Gastrocnemius medialis (tissue), 4 donors: ENCODE results near the gene PKD2L2. TPM values are rescaled to one million over a fixed set of nuclear protein-coding genes. Genes with fewer than 3 reads are reported as not detected.

ENCODE experiments used
- ATAC-seq, 2 donors: fragments of 150-250 bp; one replicate each; pipeline ENCODE4 v1.9.1; 2016
- DNase-seq, 2 donors: peaks; one replicate each; pipeline ENCODE4 v3.0.0-alpha.2; 2019
- H3K27ac ChIP-seq, 4 donors: fragments of 200-600 bp; sonication (generic); 1 replicate in 1 of 4; 2 replicates in 3 of 4; pipeline ENCODE4 v1.5.1; 2016 to 2018; ENCODE audit warnings: mild to moderate bottlenecking in 2 of 4, moderate library complexity in 1 of 4
- H3K27me3 ChIP-seq, 3 donors: fragments of 200-600 bp; sonication (generic) in 2 of 3; 1 replicate in 1 of 3; 2 replicates in 2 of 3; pipeline versions ENCODE4 v1.5.1 to v1.6.0; 2016 to 2019; ENCODE audit warnings: mild to moderate bottlenecking in 1 of 3, moderate library complexity in 1 of 3
- H3K36me3 ChIP-seq, 2 donors: fragments of 200-600 bp; sonication (generic) in 1 of 2; one replicate each; pipeline ENCODE4 v1.5.1; 2017 to 2018
- H3K4me1 ChIP-seq, 2 donors: fragments of 200-600 bp; sonication (generic) in 1 of 2; one replicate each; pipeline ENCODE4 v1.5.1; 2016 to 2017; ENCODE audit warnings: mild to moderate bottlenecking in 2 of 2
- H3K4me3 ChIP-seq, 4 donors: fragments of 200-600 bp; sonication (generic) in 3 of 4; 1 replicate in 1 of 4; 2 replicates in 3 of 4; pipeline ENCODE4 v1.5.1; 2016 to 2019; ENCODE audit warnings: mild to moderate bottlenecking in 2 of 4
- H3K9me3 ChIP-seq, 3 donors: fragments of 200-600 bp; sonication (generic) in 2 of 3; 1 replicate in 1 of 3; 2 replicates in 2 of 3; pipeline ENCODE4 v1.5.1; 2016 to 2019
- POLR2A ChIP-seq, 2 donors: fragments of 450-650 bp; IDR thresholded peaks; one replicate each; pipeline ENCODE4 v1.6.1; 2017; ENCODE audit warnings: antibody characterized with exemption in 2 of 2, mild to moderate bottlenecking in 2 of 2, moderate library complexity in 2 of 2
- in situ Hi-C, 4 donors: fragments of 200-750 bp; cut with MboI; loops; one replicate each; pipeline versions ENCODE4 v1.15.0 to v1.8.0; 2017; ENCODE audit warnings: low sequenced_read_pairs in 4 of 4
- intact Hi-C: fragments of 100-400 bp; cut with DNase I; formaldehyde crosslinking; loops from one replicate; pipeline ENCODE4 v1.15.1; 2023; ENCODE audit warnings: low total_unique reads
- total RNA-seq, 4 donors: library from RNA; depleted of rRNA; stranded (reverse); fragments of >200 nt; gene quantifications; one replicate each; pipeline versions ENCODE4 v1.1.0 to v1.2.3, GENCODE V29; 2016
- TF ChIP-seq, protein P1 (sequence below), 5 experiments: fragments of 450-650 bp in 3 of 5; fragments of 200-600 bp in 2 of 5; sonication (generic) in 2 of 5; IDR thresholded peaks in 4 of 5; conservative IDR thresholded peaks in 1 of 5; 1 replicate in 4 of 5; 2 replicates in 1 of 5; pipeline ENCODE4 v1.5.1; 2016 to 2019; ENCODE audit warnings: antibody characterized with exemption in 5 of 5, mild to moderate bottlenecking in 3 of 5, moderate library complexity in 3 of 5

PKD2L2 gene
- total RNA-seq, 4 donors from 2014 or later = 0.70 to 4.8 (median 0.94) TPM; not detected in 1

DNA sequence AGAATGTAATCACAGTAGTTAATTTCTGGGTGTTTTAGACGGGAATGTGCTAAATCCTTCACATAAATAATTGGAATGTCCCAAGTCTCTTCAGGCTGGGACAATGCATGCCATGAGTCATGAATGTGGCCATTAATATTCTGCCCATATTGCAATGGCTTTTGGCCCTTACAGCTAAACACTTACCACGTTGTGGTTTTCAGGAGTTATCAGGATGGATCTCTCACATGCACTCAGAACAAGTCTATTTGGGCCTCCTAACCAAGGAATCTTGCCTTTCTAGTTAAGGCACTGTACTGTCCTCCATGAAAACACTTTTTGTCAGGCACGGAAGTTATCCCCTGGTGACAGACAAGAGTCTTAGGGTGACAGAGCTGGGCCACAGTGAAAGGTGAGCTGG, 32.7 kb downstream of the PKD2L2 start:
- H3K4me3 ChIP-seq = no peak overlapping the region
- H3K27me3 ChIP-seq = no peaks in the 10 kb centered on the region
- no peaks in the 10 kb centered on the region for H3K4me1 ChIP-seq
- intact Hi-C loops = no loop called here
- TF ChIP-seq POLR2A (IDR thresholded peaks at IDR 0.05) = no peak
- TF ChIP-seq, protein P1, sequence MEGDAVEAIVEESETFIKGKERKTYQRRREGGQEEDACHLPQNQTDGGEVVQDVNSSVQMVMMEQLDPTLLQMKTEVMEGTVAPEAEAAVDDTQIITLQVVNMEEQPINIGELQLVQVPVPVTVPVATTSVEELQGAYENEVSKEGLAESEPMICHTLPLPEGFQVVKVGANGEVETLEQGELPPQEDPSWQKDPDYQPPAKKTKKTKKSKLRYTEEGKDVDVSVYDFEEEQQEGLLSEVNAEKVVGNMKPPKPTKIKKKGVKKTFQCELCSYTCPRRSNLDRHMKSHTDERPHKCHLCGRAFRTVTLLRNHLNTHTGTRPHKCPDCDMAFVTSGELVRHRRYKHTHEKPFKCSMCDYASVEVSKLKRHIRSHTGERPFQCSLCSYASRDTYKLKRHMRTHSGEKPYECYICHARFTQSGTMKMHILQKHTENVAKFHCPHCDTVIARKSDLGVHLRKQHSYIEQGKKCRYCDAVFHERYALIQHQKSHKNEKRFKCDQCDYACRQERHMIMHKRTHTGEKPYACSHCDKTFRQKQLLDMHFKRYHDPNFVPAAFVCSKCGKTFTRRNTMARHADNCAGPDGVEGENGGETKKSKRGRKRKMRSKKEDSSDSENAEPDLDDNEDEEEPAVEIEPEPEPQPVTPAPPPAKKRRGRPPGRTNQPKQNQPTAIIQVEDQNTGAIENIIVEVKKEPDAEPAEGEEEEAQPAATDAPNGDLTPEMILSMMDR (IDR thresholded peaks at IDR 0.05 in 4 of 5, conservative IDR thresholded peaks at IDR 0.05 in 1 of 5) = no peak
- H3K9me3 ChIP-seq = no peaks in the 10 kb centered on the region
- DNase-seq (no peak), ATAC-seq (no peak)
- no peak overlapping the region for H3K27ac ChIP-seq
- no peaks in the 10 kb centered on the region for H3K36me3 ChIP-seq
- in situ Hi-C loops = no loop called here

DNA sequence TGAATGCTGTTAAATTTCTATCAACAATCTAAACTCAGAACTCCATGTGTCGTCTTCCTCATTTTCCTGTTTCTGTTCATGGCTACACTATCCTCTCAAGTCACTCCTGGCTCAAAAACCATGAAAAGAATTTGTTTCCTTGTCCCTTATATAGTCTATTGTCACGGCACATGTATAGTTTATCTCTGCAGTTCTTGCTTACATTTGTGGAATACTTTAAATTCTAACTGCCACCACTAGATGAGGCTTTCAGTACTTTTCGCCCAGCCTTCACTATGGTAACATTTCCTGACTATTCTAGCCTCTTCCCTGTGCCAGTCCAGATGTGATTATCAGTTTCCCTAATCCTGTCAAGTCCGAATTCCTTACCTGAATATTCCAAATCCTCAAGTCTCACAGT, 34.6 kb downstream of the PKD2L2 start:
- no peak overlapping the region for H3K27ac ChIP-seq
- intact Hi-C loops (no loop called here), in situ Hi-C loops (no loop called here)
- no peak overlapping the region for H3K4me3 ChIP-seq
- H3K36me3 ChIP-seq = peaks cover 0 to 10% of the 10 kb centered on the region in 2 donors
- H3K27me3 ChIP-seq = no peaks in the 10 kb centered on the region
- no peak for ATAC-seq
- DNase-seq = no peak
- H3K4me1 ChIP-seq = no peaks in the 10 kb centered on the region
- TF ChIP-seq, protein P1 (IDR thresholded peaks at IDR 0.05 in 4 of 5, conservative IDR thresholded peaks at IDR 0.05 in 1 of 5) = no peak
- no peak for TF ChIP-seq POLR2A (IDR thresholded peaks at IDR 0.05)
- H3K9me3 ChIP-seq = no peaks in the 10 kb centered on the region

DNA sequence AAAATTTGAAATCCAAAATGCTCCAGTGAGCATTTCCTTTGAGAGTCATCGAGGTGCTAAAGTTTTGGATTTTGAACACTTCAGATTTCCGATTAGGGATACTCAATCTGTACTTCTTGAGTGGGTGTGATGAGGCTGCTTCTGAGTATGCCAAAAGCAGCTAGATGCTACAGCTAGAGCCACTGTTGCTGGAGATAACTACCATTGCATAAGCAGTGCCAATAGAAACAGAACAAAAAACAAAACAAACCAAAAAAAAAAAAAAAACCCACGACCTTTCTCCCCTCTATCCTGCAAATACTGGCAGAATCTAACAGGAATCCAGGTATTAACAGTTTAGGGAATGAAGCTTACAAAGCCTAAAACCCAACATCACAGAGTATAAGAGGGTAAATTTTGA, 43.5 kb downstream of the PKD2L2 start:
- DNase-seq (no peak), ATAC-seq (no peak)
- TF ChIP-seq POLR2A (IDR thresholded peaks at IDR 0.05) = no peak
- TF ChIP-seq, protein P1 (IDR thresholded peaks at IDR 0.05 in 4 of 5, conservative IDR thresholded peaks at IDR 0.05 in 1 of 5) = no peak
- peaks cover 0 to 3% of the 10 kb centered on the region in 2 donors for H3K36me3 ChIP-seq
- intact Hi-C loops = no loop called here
- H3K9me3 ChIP-seq = no peaks in the 10 kb centered on the region
- in situ Hi-C loops = no loop called here
- no peak overlapping the region for H3K27ac ChIP-seq
- no peaks in the 10 kb centered on the region for H3K27me3 ChIP-seq
- H3K4me1 ChIP-seq = peaks cover 0 to 6% of the 10 kb centered on the region in 2 donors
- no peak overlapping the region for H3K4me3 ChIP-seq

DNA sequence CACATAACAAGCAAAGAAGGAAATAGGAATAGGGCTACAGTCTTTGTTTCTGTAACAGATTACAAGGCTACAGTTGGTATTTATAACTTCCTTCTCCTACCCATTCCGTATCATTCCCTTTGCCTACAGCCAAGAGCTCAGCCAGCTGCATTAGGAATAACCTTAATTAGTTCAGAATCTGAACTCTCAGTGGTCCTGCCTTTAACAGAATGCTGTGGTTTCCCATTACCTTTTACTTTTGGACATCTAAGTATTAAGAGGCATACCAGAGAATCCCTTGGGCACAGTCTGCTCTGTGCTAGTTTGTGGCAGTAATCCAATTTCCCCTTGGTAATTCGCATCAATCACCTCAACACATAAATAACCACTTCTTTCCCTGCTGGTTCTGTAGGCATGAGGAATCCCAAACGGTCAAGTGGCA, 44.2 kb downstream of the PKD2L2 start:
- H3K4me1 ChIP-seq = peaks cover 0 to 6% of the 10 kb centered on the region in 2 donors
- intact Hi-C loops = no loop called here
- no peaks in the 10 kb centered on the region for H3K9me3 ChIP-seq
- ATAC-seq = no peak
- no peak overlapping the region for H3K27ac ChIP-seq
- no peak for DNase-seq
- H3K4me3 ChIP-seq = no peak overlapping the region
- H3K36me3 ChIP-seq = peaks cover 0 to 2% of the 10 kb centered on the region in 2 donors
- H3K27me3 ChIP-seq = no peaks in the 10 kb centered on the region
- TF ChIP-seq POLR2A (IDR thresholded peaks at IDR 0.05) = no peak
- TF ChIP-seq, protein P1 (IDR thresholded peaks at IDR 0.05 in 4 of 5, conservative IDR thresholded peaks at IDR 0.05 in 1 of 5) = no peak
- in situ Hi-C loops = no loop called here

DNA sequence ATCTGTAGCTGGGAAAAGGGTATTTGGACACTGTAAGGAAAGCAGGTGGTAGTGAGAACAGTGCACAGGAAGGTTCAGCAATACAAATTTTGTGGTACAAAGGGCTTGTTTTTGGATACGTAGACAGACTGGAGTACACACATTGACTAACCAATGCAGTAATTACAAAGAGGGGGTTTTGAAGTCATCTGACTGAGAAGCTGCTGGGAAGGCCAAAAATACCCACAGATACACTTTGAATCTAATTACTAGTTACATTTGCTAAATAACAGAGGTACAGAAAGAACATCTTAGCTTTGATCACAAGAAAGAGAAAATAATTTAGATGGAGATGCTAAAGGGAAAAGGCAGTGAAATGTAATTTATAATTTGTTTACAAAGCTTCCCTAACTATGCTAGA, 45.9 kb downstream of the PKD2L2 start:
- Histone ChIP-seq H3K36me3 (peaks cover 0 to 19% of the 10 kb centered on the region in 2 donors), H3K27ac (no peak overlapping the region), H3K4me1 (peaks cover 0 to 6% of the 10 kb centered on the region in 2 donors), H3K27me3 (no peaks in the 10 kb centered on the region), H3K9me3 (no peaks in the 10 kb centered on the region), H3K4me3 (no peak overlapping the region)
- ATAC-seq = no peak
- intact Hi-C loops = no loop called here
- no peak for DNase-seq
- in situ Hi-C loops = no loop called here
- TF ChIP-seq, protein P1 (IDR thresholded peaks at IDR 0.05 in 4 of 5, conservative IDR thresholded peaks at IDR 0.05 in 1 of 5) = no peak
- TF ChIP-seq POLR2A (IDR thresholded peaks at IDR 0.05) = no peak
